HEK293T (cell line): Measurements from ENCODE around the gene ANKRD22.

ENCODE experiments used
- ARNT ChIP-seq: fragments of 450-650 bp; IDR thresholded peaks from 2 replicates; pipeline ENCODE4 v1.6.1; 2017; ENCODE audit warnings: mild to moderate bottlenecking
- HDGF ChIP-seq: fragments of 450-650 bp; IDR thresholded peaks from 2 replicates; pipeline ENCODE4 v1.6.1; 2017; ENCODE audit warnings: antibody characterized with exemption, borderline replicate concordance
- LEF1 ChIP-seq: fragments of 450-650 bp; IDR thresholded peaks from 2 replicates; pipeline ENCODE4 v1.6.1; 2017; ENCODE audit warnings: mild to moderate bottlenecking, borderline replicate concordance
- SP1 ChIP-seq: fragments of 450-650 bp; IDR thresholded peaks from 2 replicates; pipeline ENCODE4 v1.6.1; 2017

DNA sequence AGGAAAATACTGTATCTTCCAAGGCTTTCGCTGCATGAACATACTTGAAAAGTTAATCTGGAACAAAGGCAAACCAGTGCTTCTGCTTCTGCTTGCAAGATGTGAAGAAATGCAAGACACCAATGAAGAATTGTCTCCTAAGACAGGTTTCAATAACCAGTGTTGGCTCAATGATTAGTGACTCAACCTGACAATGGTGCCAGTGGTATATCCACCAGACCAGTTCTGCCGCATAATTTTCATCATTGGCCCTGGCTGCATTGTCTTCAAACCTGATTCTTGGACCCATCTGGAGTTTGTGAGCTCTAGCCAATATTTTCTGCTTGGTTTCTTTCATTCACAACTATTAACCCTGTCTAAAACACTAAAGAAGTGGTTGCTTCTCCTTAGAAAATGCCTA, 14.8 kb upstream of the ANKRD22 start:
- TF ChIP-seq SP1 = no peak
- no peak for TF ChIP-seq ARNT
- no peak for TF ChIP-seq LEF1
- TF ChIP-seq HDGF = no peak
